CD14-positive monocyte (primary cell): ENCODE results near the gene GGTLC1. TPM values are rescaled to one million over a fixed set of nuclear protein-coding genes. Genes with fewer than 3 reads are reported as not detected.
A peak's percentile ranks its signal among the peaks of the same experiment; 100 is the strongest.

Experiments used
- DNase-seq, 3 donors: peaks; one replicate each; pipeline ENCODE4 v3.0.0-alpha.2; 2011 to 2022
- H2AFZ ChIP-seq: 2 replicates; pipeline ENCODE4 v1.6.0; 2012; ENCODE audit warnings: mild to moderate bottlenecking, low read depth, low read length, inconsistent platforms; ENCODE audit not compliant: insufficient read depth, poor library complexity, severe bottlenecking
- H3K27ac ChIP-seq, 2 donors: 1 replicate in 1 of 2; 2 replicates in 1 of 2; pipeline ENCODE4 v1.5.1; 2012 to 2013; ENCODE audit warnings: low read length in 2 of 2, control low read depth in 1 of 2, inconsistent platforms in 1 of 2, low read depth in 1 of 2, mild to moderate bottlenecking in 1 of 2
- H3K27me3 ChIP-seq, 2 donors: one replicate each; pipeline versions ENCODE4 v1.6.0 to v1.6.1; 2011 to 2013; ENCODE audit warnings: low read length in 2 of 2; ENCODE audit not compliant: control insufficient read depth in 2 of 2, insufficient read depth in 2 of 2
- H3K36me3 ChIP-seq, 2 donors: replicated peaks in 1 of 2; 1 replicate in 1 of 2; 2 replicates in 1 of 2; pipeline versions ENCODE4 v1.5.1 to v1.6.1; 2012 to 2013; ENCODE audit warnings: low read length in 2 of 2, control low read depth in 1 of 2, inconsistent platforms in 1 of 2, mild to moderate bottlenecking in 1 of 2; ENCODE audit not compliant: insufficient read depth in 2 of 2, control insufficient read depth in 1 of 2
- H3K4me1 ChIP-seq, 2 donors: 1 replicate in 1 of 2; 2 replicates in 1 of 2; pipeline versions ENCODE4 v1.5.1 to v1.6.1; 2012 to 2013; ENCODE audit warnings: low read length in 2 of 2, control low read depth in 1 of 2, inconsistent platforms in 1 of 2, mild to moderate bottlenecking in 1 of 2, moderate library complexity in 1 of 2; ENCODE audit not compliant: insufficient read depth in 2 of 2, control insufficient read depth in 1 of 2
- H3K4me2 ChIP-seq: replicated peaks from 2 replicates; pipeline ENCODE3; 2012; ENCODE audit warnings: low read length, moderate library complexity, mild to moderate bottlenecking; ENCODE audit not compliant: poor library complexity, severe bottlenecking; ENCODE audit errors: extremely low read depth
- H3K4me3 ChIP-seq, 3 experiments: fragments of 200-600 bp in 1 of 3; sonication (generic) in 1 of 3; replicated peaks in 1 of 3; 1 replicate in 2 of 3; 2 replicates in 1 of 3; pipeline ENCODE4 v1.5.1; 2011 to 2013; ENCODE audit warnings: low read length in 3 of 3, mild to moderate bottlenecking in 3 of 3, control low read depth in 2 of 3, low read depth in 2 of 3, inconsistent platforms in 1 of 3, moderate library complexity in 1 of 3
- H3K79me2 ChIP-seq: 2 replicates; pipeline ENCODE4 v1.6.0; 2012; ENCODE audit warnings: mild to moderate bottlenecking, control low read depth, inconsistent platforms, low read length, moderate library complexity; ENCODE audit not compliant: insufficient read depth
- H3K9ac ChIP-seq: 2 replicates; pipeline ENCODE4 v1.6.0; 2017; ENCODE audit warnings: low read length, mild to moderate bottlenecking; ENCODE audit not compliant: insufficient read depth, poor library complexity, severe bottlenecking
- H3K9me3 ChIP-seq, 2 donors: replicated peaks in 1 of 2; 1 replicate in 1 of 2; 2 replicates in 1 of 2; pipeline versions ENCODE4 v1.5.1 to v1.6.1; 2012 to 2013; ENCODE audit warnings: low read length in 2 of 2, control low read depth in 1 of 2; ENCODE audit not compliant: control insufficient read depth in 1 of 2, insufficient read depth in 1 of 2
- H4K20me1 ChIP-seq: 2 replicates; pipeline ENCODE4 v1.6.0; 2012; ENCODE audit warnings: mild to moderate bottlenecking, low read length, control low read depth, moderate library complexity; ENCODE audit not compliant: insufficient read depth
- H3K27ac Mint-ChIP-seq, 7 donors: one replicate each; pipeline ENCODE4 v1.8.0; 2020; ENCODE audit warnings: mild to moderate bottlenecking in 7 of 7, mixed read lengths in 7 of 7, moderate library complexity in 6 of 7, inconsistent platforms in 2 of 7
- H3K27me3 Mint-ChIP-seq, 3 donors: one replicate each; pipeline ENCODE4 v1.8.0; 2021 to 2022; ENCODE audit warnings: low read depth in 3 of 3, mild to moderate bottlenecking in 3 of 3, mixed read lengths in 3 of 3, moderate library complexity in 3 of 3, inconsistent platforms in 1 of 3
- H3K36me3 Mint-ChIP-seq, 2 donors: one replicate each; pipeline ENCODE4 v1.8.0; 2020; ENCODE audit warnings: mixed read lengths in 2 of 2, inconsistent platforms in 1 of 2, mild to moderate bottlenecking in 1 of 2
- H3K4me1 Mint-ChIP-seq: one replicate; pipeline ENCODE4 v1.8.0; 2020; ENCODE audit warnings: mild to moderate bottlenecking, mixed read lengths
- H3K4me3 Mint-ChIP-seq, 2 donors: one replicate each; pipeline ENCODE4 v1.8.0; 2020; ENCODE audit warnings: mild to moderate bottlenecking in 2 of 2, mixed read lengths in 2 of 2, moderate library complexity in 1 of 2
- H3K9me3 Mint-ChIP-seq, 7 donors: one replicate each; pipeline ENCODE4 v1.8.0; 2020 to 2022; ENCODE audit warnings: mixed read lengths in 7 of 7, mild to moderate bottlenecking in 6 of 7, moderate library complexity in 6 of 7, inconsistent platforms in 2 of 7
- WGBS: methylation state at CpG from one replicate; pipeline ENCODE4 v1.1.5; 2013; ENCODE audit warnings: missing lambda C conversion rate; ENCODE audit not compliant: insufficient coverage; 5-methylcytosine and 5-hydroxymethylcytosine counted together
- intact Hi-C, 2 donors: fragments of 100-400 bp; cut with micrococcal nuclease; formaldehyde crosslinking; loops; one replicate each; pipeline versions ENCODE4 v1.15.0 to v1.15.1; 2023
- polyA plus RNA-seq, 3 donors: library from polyadenylated mRNA; depleted of rRNA in 1 of 3; unstranded in 2 of 3; stranded (reverse) in 1 of 3; fragments of 300-500 nt in 2 of 3; fragments of >200 nt in 1 of 3; fragmentation: Illumina TruSeq in 2 of 3; gene quantifications; 1 replicate in 2 of 3; 2 replicates in 1 of 3; pipeline ENCODE4 v1.2.3, GENCODE V29; 2012 to 2021
- TF ChIP-seq, protein P1 (sequence below): fragments of 200-600 bp; IDR thresholded peaks from one replicate; pipeline ENCODE4 v1.8.0; 2022; ENCODE audit warnings: antibody characterized with exemption, mild to moderate bottlenecking

GGTLC1 gene
- polyA plus RNA-seq, 3 donors, result not detected

DNA sequence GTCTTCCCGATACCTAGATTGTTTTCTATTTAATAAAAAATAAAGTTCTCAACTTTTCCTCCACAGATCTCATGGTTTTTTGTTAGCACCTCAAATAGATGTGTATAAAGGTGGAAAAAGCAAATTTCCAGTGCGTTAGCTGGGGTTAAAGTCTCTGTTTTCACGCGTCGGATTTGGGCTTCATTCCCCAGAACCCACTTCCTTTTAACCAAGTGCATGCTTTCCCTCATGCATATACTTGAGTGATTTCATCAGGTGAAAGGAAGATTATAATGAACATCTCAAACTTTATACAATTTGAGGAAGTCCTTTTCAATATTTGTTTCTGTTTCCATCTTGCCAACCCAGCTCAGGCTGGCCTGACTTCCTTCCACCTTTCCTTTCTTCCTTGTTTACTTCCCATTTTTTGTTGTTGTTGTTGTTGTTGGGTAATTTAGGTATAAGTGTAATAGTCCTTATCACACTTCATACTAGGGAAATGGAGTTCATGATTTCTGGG lies 43.9 kb upstream of the GGTLC1 start:
- H3K4me3 ChIP-seq, result no peak overlapping the region
- no peak overlapping the region for H2AFZ ChIP-seq
- Mint-ChIP-seq H3K4me1 (peaks cover 11% of the 10 kb centered on the region), H3K9me3 (peaks cover 0 to 8% (median 1%) of the 10 kb centered on the region in 7 donors), H3K36me3 (no peaks in the 10 kb centered on the region), H3K27me3 (peaks cover 0 to 1% (median 0%) of the 10 kb centered on the region in 3 donors), H3K4me3 (no peak overlapping the region), H3K27ac (no peak overlapping the region)
- no peaks in the 10 kb centered on the region for H3K36me3 ChIP-seq
- no peaks in the 10 kb centered on the region for H3K9me3 ChIP-seq
- no peak overlapping the region for H3K4me2 ChIP-seq
- H3K9ac ChIP-seq, result no peak overlapping the region
- peaks cover 0 to 4% of the 10 kb centered on the region in 2 donors for H3K4me1 ChIP-seq
- no peaks in the 10 kb centered on the region for H3K79me2 ChIP-seq
- no peaks in the 10 kb centered on the region for H4K20me1 ChIP-seq
- intact Hi-C loops, result no loop called here
- peak in 1 of 3 donors; percentile 7 for DNase-seq
- no peak overlapping the region for H3K27ac ChIP-seq
- H3K27me3 ChIP-seq, result no peaks in the 10 kb centered on the region
- WGBS, result no CpG with 5 or more reads among the region's 5 CpGs
- TF ChIP-seq, protein P1, sequence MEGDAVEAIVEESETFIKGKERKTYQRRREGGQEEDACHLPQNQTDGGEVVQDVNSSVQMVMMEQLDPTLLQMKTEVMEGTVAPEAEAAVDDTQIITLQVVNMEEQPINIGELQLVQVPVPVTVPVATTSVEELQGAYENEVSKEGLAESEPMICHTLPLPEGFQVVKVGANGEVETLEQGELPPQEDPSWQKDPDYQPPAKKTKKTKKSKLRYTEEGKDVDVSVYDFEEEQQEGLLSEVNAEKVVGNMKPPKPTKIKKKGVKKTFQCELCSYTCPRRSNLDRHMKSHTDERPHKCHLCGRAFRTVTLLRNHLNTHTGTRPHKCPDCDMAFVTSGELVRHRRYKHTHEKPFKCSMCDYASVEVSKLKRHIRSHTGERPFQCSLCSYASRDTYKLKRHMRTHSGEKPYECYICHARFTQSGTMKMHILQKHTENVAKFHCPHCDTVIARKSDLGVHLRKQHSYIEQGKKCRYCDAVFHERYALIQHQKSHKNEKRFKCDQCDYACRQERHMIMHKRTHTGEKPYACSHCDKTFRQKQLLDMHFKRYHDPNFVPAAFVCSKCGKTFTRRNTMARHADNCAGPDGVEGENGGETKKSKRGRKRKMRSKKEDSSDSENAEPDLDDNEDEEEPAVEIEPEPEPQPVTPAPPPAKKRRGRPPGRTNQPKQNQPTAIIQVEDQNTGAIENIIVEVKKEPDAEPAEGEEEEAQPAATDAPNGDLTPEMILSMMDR, result no peak

DNA sequence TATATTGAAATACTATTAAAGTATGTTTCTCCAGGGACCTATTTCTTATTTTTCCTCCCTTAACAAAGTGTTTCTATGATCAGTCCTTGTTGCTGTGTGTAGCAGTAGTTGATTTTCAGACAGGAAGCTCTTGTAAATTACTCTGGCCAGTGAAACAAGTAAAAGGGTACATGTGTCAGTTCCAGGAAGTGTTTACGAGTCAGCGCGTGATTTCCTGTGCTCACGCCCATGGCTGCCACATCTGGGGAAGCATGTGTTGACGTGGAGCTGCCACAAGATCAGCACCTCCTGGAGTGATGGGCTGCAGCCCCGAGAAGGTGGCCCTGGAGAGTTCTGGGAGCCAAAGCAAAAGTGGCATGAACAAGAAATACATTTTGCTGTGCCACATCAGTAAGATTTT lies 38.6 kb upstream of the GGTLC1 start:
- TF ChIP-seq, protein P1, result no peak
- peaks cover 12% of the 10 kb centered on the region for H3K4me1 Mint-ChIP-seq
- Histone ChIP-seq H3K36me3 (no peaks in the 10 kb centered on the region), H3K9me3 (no peaks in the 10 kb centered on the region), H3K4me3 (no peak overlapping the region), H3K79me2 (no peaks in the 10 kb centered on the region), H3K9ac (no peak overlapping the region), H2AFZ (peak overlapping the region; percentile 26), H3K4me1 (peaks cover 3 to 5% of the 10 kb centered on the region in 2 donors), H4K20me1 (no peaks in the 10 kb centered on the region), H3K27me3 (no peaks in the 10 kb centered on the region), H3K4me2 (peak overlapping the region; percentile 12), H3K27ac (no peak overlapping the region)
- peaks cover 0 to 2% (median 0%) of the 10 kb centered on the region in 7 donors for H3K9me3 Mint-ChIP-seq
- H3K36me3 Mint-ChIP-seq, result no peaks in the 10 kb centered on the region
- intact Hi-C loops, result no loop called here
- DNase-seq, result peak; percentile 7 to 51 (median 19)
- peaks cover 0 to 1% (median 0%) of the 10 kb centered on the region in 3 donors for H3K27me3 Mint-ChIP-seq
- peak overlapping the region in 1 of 2 donors; percentile 53 for H3K4me3 Mint-ChIP-seq
- WGBS, result 1% methylated on average over 6 of the region's 6 CpGs
- peak overlapping the region in 1 of 7 donors; percentile 39 for H3K27ac Mint-ChIP-seq
